A549 treated with RU486 at 1 μM for 4 hours (cell line): ENCODE measurements around the gene MUC22. TPM values are rescaled to one million over a fixed set of nuclear protein-coding genes. Genes with fewer than 3 reads are reported as not detected.

Experiments
- total RNA-seq: library from RNA; stranded (reverse); fragments of 200-300 nt; extraction: Qiagen RNA extraction; gene quantifications from 5 replicates; pipeline ENCODE4 v1.2.3, GENCODE V29; 2022; ENCODE audit warnings: low read depth

MUC22 gene
- 0.01 to 0.03 TPM in 2 of 5 replicates, not detected in the others for total RNA-seq

DNA sequence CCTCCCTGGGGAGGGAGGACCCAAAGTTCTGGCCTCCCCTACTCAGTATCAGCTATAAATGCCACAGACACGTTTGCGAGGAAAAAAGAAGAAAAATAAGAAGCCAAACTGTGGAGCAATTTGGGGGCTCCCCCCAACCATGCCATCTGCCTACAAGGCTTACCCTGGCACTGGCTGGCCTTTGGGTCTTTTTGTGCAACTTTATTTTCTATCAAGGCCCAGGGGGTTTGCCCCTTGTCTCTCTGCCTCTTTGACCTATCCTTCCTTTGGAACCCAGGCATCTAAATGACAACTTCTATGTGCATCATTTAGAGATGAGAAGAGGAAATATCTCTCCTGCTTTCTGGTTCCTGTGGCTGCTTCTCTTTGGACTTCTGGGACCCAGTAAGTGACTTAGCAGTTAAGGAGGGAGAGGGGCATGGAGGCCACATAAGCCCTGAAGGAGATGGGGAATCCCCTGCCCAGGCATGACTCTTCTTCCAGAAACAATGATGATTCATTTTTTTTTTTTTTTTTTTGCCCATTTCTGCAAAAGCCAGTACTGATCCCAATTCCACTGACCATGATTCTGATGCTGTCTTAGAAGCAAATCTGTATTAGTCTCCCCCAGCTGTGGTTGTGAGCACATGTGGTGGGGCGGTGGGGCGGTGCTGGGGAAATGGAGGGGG lies at the start of gene MUC22:
TSS of gene MUC22 (plus strand) at position 82 of the 668 bp plus-strand sequence. CDS start at position 315, 233 bp downstream.

DNA sequence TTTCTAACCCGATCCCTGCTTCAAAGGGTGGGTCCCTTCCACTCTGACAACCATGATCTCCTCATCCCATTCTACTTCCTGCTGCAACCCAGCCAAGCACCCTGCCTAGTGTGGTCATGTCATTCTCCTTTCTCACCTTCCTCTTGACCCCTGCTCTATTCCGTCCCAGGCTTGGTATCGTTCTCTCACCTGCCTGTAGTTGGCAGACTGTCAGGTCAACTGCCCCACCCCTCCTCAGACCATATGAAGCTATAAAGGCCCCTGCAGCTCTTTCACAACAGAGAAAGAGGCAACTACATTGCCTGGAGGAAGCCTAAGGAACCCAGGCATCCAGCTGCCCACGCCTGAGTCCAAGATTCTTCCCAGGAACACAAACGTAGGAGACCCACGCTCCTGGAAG lies 26.8 kb upstream of the MUC22 start, which contains the start of gene MUC21:
TSS of gene MUC21 (plus strand) at position 280 of the 400 bp plus-strand sequence. CDS start 241 bp downstream, outside the sequence.

Other genes starting within 250 kb of the MUC22 start
- gene DDR1, start 126.0 kb upstream of the MUC22 start, total RNA-seq: 42.6 to 57.5 TPM (median 51.4 TPM) in 5 replicates
- gene GTF2H4, start 102.3 kb upstream of the MUC22 start, total RNA-seq: 14.8 to 23.5 TPM (median 19.2 TPM) in 5 replicates
- gene VARS2, start 96.2 kb upstream of the MUC22 start, total RNA-seq: 9.1 to 11.7 TPM (median 11.2 TPM) in 5 replicates
- gene SFTA2, start 78.3 kb upstream of the MUC22 start, total RNA-seq: not detected in 5 replicates
- 0.01 to 0.05 TPM (median 0.02 TPM) in 3 of 5 replicates, not detected in the others for gene MUCL3, start 69.5 kb upstream of the MUC22 start, total RNA-seq
- gene MUC21, start 26.8 kb upstream of the MUC22 start, total RNA-seq: not detected in 5 replicates
- gene C6orf15, start 102.1 kb downstream of the MUC22 start, total RNA-seq: not detected in 5 replicates
- 3.0 to 4.4 TPM (median 4.1 TPM) in 5 replicates for gene PSORS1C1, start 104.3 kb downstream of the MUC22 start, total RNA-seq
- not detected in 5 replicates for gene CDSN, start 110.0 kb downstream of the MUC22 start, total RNA-seq
- not detected in 5 replicates for gene PSORS1C2, start 128.6 kb downstream of the MUC22 start, total RNA-seq
- 6.5 to 7.3 TPM (median 6.7 TPM) in 5 replicates for gene CCHCR1, start 147.3 kb downstream of the MUC22 start, total RNA-seq
- 12.1 to 15.0 TPM (median 13.7 TPM) in 5 replicates for gene TCF19, start 148.1 kb downstream of the MUC22 start, total RNA-seq
- gene POU5F1, start 160.2 kb downstream of the MUC22 start, total RNA-seq: 2.8 to 6.0 TPM (median 4.1 TPM) in 5 replicates